ENCODE measurements around the gene TTC9.

The TTC9 gene

GRCh38 chr14:70641548-70642302 lies at the start of gene TTC9:
Gene TTC9, plus strand, starts transcription at chr14:70641916. Its CDS starts 214 bp downstream, at chr14:70642130.
- peak; percentile 44 for DNase-seq

DNA sequence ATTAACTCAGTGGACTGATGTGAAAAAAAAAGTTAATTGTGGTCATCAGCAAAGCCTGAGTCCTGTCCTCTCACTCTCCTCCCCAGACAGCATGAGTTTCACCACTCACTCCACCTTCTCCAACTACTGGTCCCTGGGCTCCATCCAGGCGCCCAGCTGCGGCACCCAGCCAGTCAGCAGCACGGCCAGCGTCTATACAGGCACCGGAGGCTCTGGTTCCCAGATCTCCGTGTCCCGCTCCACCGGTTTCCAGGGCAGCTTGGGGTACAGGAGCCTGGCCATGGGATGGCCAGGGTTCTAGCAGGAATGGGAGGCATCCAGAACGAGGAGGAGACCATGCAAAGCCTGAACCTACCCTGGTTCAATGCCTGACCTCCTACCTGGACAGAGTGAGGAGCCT lies 47.3 kb upstream of the TTC9 start:
- no peak for DNase-seq

- no peak for DNase-seq
Observed at GRCh38 chr14:70595443-70596185, 46.1 kb upstream of the TTC9 start.

- no peak for DNase-seq
Observed at GRCh38 chr14:70597731-70598130, 44.0 kb upstream of the TTC9 start.

DNA sequence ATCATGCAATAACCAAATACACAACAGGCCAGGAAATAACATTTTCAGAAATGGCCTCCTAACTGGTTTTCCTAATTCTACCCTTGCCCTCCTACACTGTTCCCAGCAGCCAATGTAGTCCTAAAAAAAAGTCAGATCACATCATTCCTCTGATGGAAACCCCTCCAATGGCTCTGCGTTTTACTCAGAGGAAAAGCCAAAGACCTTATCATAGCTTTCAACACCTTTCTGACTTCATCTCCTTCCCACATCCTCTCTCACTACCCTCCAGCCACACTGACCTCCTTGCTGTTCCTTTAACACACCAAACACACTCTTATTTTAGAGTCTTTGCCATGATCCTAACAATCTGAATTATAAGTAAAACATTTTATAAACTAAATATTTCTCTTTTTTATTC lies 42.4 kb upstream of the TTC9 start:
- no peak for DNase-seq

DNA sequence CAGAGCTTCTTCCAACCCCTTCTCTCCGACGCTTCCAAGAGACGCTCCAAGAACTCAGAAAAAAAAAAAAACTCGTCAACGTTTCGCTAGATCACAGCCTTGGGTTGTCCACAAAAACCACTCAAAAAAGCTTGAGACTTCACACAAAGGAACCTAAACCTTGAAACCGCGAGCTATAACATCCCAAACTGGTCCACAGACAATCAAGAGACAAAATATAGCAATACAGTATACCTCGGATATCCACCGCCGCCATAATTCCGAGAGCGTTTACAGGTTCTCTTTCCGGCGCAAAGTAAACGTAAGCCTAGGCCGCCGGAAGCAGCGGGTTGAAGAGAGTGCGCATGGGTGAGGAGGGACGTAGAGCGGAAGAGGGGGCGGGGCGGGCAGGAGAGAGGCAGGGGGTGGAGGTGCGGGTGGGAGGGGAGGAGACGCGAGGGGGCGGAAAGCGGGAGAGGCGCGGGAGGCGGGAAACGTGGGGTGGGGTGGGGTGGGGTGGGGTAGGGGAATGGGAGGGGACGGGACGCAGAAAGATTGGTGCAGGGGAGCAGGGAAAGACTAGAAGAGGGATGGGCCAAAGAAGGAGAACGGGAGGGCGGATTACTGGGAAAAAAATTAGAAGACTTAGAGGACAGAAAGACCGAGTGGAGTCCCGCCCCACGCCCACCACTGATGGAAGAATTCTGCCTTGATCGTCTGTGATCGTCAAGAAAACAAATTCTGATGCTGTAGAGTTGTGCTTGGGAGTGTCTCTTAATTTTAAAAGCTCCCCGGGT lies 41.1 kb upstream of the TTC9 start, which contains the start of gene MED6:
MED6 (minus strand) TSS at position 274 of the 776 bp plus-strand sequence; CDS start at position 256, 18 bp downstream.
- peak; percentile 99 for DNase-seq

DNA sequence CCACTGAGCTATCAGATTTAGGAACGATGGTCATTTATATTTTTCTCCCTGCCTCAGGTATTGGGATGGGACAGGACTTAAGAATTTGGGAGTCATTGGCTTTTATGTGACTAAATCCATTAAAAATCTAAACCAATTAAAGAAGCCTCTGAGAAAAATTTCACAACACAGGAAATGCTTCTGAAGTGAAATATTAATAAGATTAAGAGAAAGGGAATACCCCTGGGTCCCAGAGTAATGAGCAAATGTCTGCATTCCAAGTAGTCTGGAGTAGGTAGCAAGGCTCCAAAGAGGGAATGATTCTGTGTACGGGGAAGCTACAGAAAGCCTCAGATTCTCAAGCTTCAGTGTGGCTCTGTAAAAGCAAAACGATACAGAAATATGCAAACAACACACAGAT lies 40.6 kb upstream of the TTC9 start:
- no peak for DNase-seq

DNA sequence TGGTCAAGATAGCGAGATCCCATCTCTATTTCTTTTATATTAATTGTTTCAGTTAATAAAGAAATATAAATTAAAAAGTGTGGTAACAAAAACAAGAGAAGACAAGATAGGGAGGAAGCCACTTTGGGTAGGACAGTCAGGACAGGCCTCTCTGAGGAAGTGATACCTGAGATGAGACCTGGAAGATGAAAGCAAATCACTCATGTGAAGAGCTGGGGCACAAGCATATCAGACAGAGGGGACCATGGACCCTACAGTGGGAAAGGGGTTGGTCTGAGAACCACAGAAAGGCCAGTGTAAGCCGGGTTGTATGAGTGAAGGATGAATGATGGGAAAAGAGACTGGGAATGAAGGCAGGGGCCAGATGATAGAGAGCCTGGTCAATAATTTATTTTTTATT lies 39.5 kb upstream of the TTC9 start:
- DNase-seq = no peak

- no peak for DNase-seq
Observed at GRCh38 chr14:70611216-70611615, 30.5 kb upstream of the TTC9 start.

DNA sequence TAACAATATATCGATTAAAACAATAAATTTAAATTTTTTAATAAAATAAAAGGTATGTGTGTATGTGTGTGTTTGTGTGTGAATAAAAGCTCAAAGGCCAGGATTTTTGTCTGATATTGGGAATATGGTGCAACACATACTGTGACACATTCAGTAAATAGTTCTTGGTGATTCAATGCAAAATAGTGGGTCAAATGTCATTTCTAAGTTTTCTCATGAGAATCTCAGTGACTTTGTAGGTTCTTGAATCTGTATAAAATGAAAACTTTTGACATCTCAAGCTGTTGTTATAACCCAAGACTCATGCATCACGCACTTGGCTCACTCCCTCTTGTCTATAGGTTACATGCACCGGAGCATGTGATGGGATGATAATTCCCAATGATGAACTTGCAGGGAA lies 25.1 kb upstream of the TTC9 start:
- DNase-seq = no peak

DNA sequence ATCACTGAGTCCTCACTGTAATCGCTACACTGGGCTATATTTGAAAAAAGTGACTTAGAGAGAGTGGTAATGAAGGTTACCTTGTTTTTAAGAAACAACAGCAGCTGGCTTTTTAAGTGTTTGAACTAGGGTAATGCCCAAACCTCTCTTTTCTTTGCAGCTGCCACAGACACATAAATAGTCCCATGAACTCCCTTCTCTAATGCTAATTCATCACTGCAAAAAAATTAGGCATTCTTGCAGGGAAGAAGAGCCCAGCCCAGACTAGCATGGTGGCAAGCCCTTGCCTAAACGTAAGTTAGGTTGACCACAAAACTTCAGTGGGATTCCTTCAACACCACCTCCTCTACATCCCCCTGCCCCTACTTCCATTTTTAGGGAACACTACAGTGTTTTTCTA lies 23.4 kb upstream of the TTC9 start:
- no peak for DNase-seq

DNA sequence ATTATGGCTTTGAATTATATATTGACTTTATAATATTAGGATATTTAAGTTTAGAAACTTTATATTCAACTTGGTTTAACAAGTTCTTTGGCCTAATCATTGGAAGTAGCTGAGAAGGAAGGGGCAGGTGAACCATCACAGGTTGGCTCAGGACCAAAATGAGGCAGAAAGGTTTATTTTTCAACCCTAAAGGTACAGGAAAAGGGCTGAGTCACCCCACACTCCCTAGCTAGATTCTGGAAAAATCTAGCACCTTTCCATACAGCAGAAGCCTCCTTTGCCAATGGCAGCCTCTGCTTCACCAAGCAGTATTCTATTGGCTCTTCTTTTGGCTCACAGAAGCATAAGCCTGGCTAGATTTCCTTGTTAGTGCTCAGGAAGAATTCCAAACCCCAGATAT lies 22.0 kb upstream of the TTC9 start:
- DNase-seq = no peak

DNA sequence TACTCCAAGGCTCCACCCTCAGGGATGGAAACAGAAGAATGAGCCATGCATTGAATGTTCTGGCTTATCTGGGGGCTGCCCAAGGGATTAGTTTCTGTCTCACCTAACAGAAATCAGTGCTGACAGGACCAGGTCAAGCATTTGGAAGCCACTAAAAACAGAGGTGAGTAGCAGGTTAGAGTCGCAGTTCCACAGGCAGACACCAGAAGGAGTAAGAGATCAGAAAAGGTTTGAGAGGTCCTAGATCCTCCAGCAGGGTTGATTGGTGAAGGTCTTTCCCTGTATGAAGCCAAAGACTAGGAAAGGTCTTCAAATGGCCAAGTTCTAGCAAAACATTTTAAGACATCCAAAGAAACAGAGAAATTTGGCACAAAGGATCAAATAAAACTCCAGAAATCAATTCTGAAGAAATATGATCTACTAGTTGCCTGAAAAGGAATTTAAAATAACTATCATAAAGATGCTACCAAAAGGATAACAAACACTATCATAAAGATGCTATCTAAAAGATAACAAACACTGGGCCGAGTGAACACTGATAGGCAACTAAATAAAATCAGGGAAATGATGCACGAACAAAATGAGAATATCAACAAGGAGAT lies 19.5 kb upstream of the TTC9 start:
- DNase-seq = peak; percentile 17

GRCh38 chr14:70624972-70625371 lies 16.7 kb upstream of the TTC9 start:
- DNase-seq = no peak

DNA sequence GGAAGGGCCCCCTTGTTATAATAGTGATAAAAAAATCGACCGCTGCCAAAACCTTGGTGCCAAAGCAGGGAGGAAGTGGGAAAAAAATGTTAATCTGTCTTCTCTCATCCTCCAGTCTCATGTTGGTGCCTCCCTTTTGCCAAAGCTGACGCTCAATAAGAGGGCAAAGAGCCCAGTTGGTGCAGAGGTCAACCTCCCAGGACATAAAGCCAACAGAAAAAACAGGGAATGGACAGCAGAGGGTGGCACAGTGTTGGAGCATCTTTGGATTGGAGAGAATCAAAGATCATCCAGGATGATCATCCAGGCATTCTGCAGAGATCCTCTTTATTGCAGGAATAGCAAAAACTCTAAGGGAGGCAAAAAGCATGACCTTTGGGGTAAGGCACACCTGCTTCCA lies 9.8 kb upstream of the TTC9 start:
- DNase-seq = no peak

- DNase-seq = no peak
Observed at GRCh38 chr14:70635971-70636595, 5.6 kb upstream of the TTC9 start.

DNA sequence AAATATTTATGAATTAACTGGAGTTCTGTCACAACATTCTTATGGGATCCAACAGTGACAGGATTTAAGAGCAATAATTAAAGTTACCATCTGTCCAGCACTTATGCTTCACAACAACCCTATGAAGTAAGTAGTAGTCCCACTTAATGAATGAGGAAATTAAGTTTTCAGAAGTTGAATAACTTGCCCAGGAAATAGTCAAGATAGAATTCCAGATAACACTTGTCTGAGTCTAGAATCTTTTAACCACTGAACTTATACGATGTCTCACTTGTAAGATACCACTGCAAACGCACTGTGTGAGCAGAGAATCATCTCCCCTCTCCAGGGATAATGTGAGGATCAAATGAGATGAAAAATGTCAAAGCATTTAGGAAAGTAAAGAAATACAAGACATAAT lies 3.3 kb upstream of the TTC9 start:
- DNase-seq = no peak

GRCh38 chr14:70640938-70641547 lies 673 bp upstream of the TTC9 start:
- DNase-seq = no peak

- peak; percentile 19 for DNase-seq
Observed at GRCh38 chr14:70642303-70643235, 853 bp downstream of the TTC9 start.

DNA sequence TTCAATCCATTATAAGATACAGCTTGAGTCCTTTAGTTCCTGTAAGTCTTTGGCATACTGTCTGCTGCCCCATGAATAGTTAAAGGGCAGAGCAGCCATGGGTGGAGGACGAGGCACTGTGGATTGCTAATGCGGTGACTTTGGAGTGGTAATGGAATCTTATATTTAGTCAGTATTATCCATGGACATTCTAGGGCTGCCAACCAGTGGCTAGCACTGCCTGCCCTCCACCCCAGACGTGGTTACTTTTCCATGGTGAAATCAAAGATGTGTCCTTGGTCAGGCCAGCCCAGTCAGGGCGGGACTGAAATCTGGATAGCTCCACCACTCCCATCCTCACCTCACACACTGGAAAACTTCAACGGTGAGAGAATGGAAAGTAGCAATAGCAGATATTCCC lies 2.3 kb downstream of the TTC9 start:
- no peak for DNase-seq

DNA sequence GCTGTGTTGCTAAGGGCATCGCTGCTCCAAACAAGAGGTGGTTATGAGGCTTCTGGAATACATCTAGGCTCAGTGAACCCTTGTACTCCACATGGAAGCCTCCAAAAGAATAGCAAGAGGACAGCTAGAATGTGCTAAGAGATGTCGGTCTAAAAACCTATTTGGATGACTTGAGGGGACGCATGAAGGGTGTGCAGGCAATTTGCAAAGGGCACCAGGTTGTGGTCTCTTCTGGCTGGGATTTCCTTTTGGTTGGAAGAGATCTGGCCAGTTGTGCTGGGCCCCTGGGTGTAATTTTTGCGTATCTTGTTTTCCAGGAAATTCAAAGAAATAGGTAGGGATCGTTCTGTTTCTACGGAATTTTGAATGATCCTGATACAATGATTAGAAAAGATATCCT lies 4.2 kb downstream of the TTC9 start:
- DNase-seq = no peak

All from NCI-H2171 (cell line).